ENCODE data around the gene SH3BP4. TPM values are rescaled to one million over a fixed set of nuclear protein-coding genes. Genes with fewer than 3 reads are reported as not detected.

SH3BP4 gene
- polyA plus RNA-seq, 2 of the 4 experiments (the other 2 are of a cell fraction): 22.6 to 35.7 TPM

GRCh38 chr2:234997389-234997788 is 45.6 kb downstream of the SH3BP4 start:
- ChIA-PET CTCF (no interaction called here), POLR2A (no interaction called here)
- ATAC-seq: no peak
- no peak for TF ChIP-seq RFX5 (IDR thresholded peaks at IDR 0.05)
- no peak for TF ChIP-seq HDAC2 (IDR thresholded peaks at IDR 0.05)
- no peak for TF ChIP-seq MAZ (IDR thresholded peaks at IDR 0.05; ENCODE audit: borderline replicate concordance, low read depth, low read length)
- peak overlapping the region; percentile 80 to 87; a peak in 5 of 6 replicates for H3K27ac ChIP-seq
- no peak overlapping the region for H3K4me2 ChIP-seq
- no peaks in the 10 kb centered on the region for H3K9me3 ChIP-seq
- DNase-seq (ENCODE audit: low read depth in 1 of 2, low spot score in 1 of 2): no peak
- 91% methylated on average over 8 of the region's 8 CpGs for WGBS (ENCODE audit: missing lambda C conversion rate)
- no peak overlapping the region for H3K4me3 ChIP-seq
- H3K4me1 ChIP-seq: peaks cover 82% of the 10 kb centered on the region
- no peak for FAIRE-seq

DNA sequence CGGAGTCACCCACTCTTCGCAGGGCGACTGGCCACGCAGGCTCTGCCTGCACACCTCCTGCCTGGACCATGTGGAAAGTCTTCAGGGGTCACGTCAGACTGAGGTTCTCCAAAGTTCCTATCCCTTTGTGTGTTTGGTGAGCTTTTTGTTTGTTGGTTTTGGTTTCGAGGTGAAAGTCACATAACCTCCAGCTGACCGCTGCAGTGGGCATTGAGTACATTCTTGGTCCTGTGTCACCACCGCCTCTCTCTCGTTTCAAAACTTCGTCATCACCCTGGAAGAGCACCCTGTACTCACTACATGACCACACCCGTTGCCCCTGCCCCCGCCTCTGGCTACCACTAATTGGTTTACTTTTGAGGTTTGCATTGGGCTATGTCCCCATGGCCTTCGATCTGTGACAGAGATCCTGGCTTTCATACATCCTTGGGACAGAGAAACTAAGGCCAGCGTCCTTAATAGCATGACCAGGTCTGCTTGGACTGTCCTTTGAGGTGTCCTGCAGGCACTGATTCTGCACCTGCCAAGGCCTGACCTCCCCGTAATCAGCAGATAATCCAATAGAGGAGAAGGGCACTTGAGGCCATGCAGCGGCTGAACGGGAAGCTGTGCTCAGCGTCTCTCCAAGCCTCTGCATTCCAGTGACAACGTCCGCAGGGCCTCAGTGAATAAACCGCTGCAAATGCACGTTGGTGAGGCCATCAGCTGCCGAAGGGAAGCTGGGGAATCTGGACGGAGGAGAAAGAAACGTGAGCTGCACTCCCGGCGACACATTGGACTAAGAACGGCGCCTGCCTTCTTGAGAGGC is 46.8 kb downstream of the SH3BP4 start:
- no peak for FAIRE-seq
- no peak overlapping the region for H3K4me3 ChIP-seq
- H3K4me1 ChIP-seq: peaks cover 91% of the 10 kb centered on the region
- no peak for ATAC-seq
- no peak for DNase-seq (ENCODE audit: low read depth in 1 of 2, low spot score in 1 of 2)
- ChIA-PET CTCF (interaction anchor here (0.8 to 1.4 kb wide), 2 partner anchors 14 to 17 kb away, joined by 3 to 4 read pairs; no protein-coding TSS in a partner anchor), POLR2A (no interaction called here)
- H3K9me3 ChIP-seq: no peaks in the 10 kb centered on the region
- H3K4me2 ChIP-seq: no peak overlapping the region
- TF ChIP-seq FOSB (CRISPR knock-in tag; IDR thresholded peaks at IDR 0.05) (no peak), GATA3 (IDR thresholded peaks at IDR 0.05; ENCODE audit: borderline replicate concordance) (no peak), JUNB (IDR thresholded peaks at IDR 0.05) (no peak), CTCF (IDR thresholded peaks at IDR 0.05) (no peak), HDAC2 (IDR thresholded peaks at IDR 0.05) (no peak), POLR2AphosphoS2 (conservative IDR thresholded peaks at IDR 0.05; ENCODE audit: low read length) (no peak), USF2 (IDR thresholded peaks at IDR 0.05) (no peak), NPAS2 (CRISPR knock-in tag; IDR thresholded peaks at IDR 0.05; ENCODE audit: borderline replicate concordance) (no peak), KDM1A (IDR thresholded peaks at IDR 0.05; ENCODE audit: low read depth) (no peak), HEYL (CRISPR knock-in tag; IDR thresholded peaks at IDR 0.05) (no peak), MAFK (IDR thresholded peaks at IDR 0.05; ENCODE audit: partially characterized antibody) (no peak), SREBF2 (IDR thresholded peaks at IDR 0.05) (no peak), EHF (CRISPR knock-in tag; IDR thresholded peaks at IDR 0.05) (no peak), ELK1 (IDR thresholded peaks at IDR 0.05; ENCODE audit: low read depth, low read length) (no peak), ZC3H11A (IDR thresholded peaks at IDR 0.05) (no peak), FOSL2 (IDR thresholded peaks at IDR 0.05) (no peak), FOSL2 (CRISPR knock-in tag; IDR thresholded peaks at IDR 0.05) (no peak), CHD4 (IDR thresholded peaks at IDR 0.05; ENCODE audit: borderline replicate concordance) (no peak), RCOR1 (IDR thresholded peaks at IDR 0.05; ENCODE audit: low read depth, low read length) (no peak), POLR2A (IDR thresholded peaks at IDR 0.05; ENCODE audit: low read length) (no peak), RAD21 (conservative IDR thresholded peaks at IDR 0.05 in 1 of 2, IDR thresholded peaks at IDR 0.05 in 1 of 2) (no peak)
- peak overlapping the region in 1 of 2 experiments; percentile 85; a peak in 4 of 6 replicates for H3K27ac ChIP-seq
- 92% methylated on average over 28 of the region's 29 CpGs for WGBS (ENCODE audit: missing lambda C conversion rate)

Data from A549 (cell line).